Measurements from ENCODE around the gene MID2.

GRCh38 chrX:107805179-107805578 is 20.5 kb upstream of the MID2 start:
- no peak for TF ChIP-seq CTCF (IDR thresholded peaks at IDR 0.05)
- TF ChIP-seq POLR2A (IDR thresholded peaks at IDR 0.05) = no peak

Measured in lower leg skin (tissue), 3 donors.